Gastrocnemius medialis (tissue), 4 donors: Measurements from ENCODE around the gene TMEM252. TPM values are rescaled to one million over a fixed set of nuclear protein-coding genes. Genes with fewer than 3 reads are reported as not detected.

Source experiments
- ATAC-seq, 2 donors: fragments of 150-250 bp; one replicate each; pipeline ENCODE4 v1.9.1; 2016
- DNase-seq, 2 donors: peaks; one replicate each; pipeline ENCODE4 v3.0.0-alpha.2; 2019
- H3K27ac ChIP-seq, 4 donors: fragments of 200-600 bp; sonication (generic); 1 replicate in 1 of 4; 2 replicates in 3 of 4; pipeline ENCODE4 v1.5.1; 2016 to 2018; ENCODE audit warnings: mild to moderate bottlenecking in 2 of 4, moderate library complexity in 1 of 4
- H3K27me3 ChIP-seq, 3 donors: fragments of 200-600 bp; sonication (generic) in 2 of 3; 1 replicate in 1 of 3; 2 replicates in 2 of 3; pipeline versions ENCODE4 v1.5.1 to v1.6.0; 2016 to 2019; ENCODE audit warnings: mild to moderate bottlenecking in 1 of 3, moderate library complexity in 1 of 3
- H3K36me3 ChIP-seq, 2 donors: fragments of 200-600 bp; sonication (generic) in 1 of 2; one replicate each; pipeline ENCODE4 v1.5.1; 2017 to 2018
- H3K4me1 ChIP-seq, 2 donors: fragments of 200-600 bp; sonication (generic) in 1 of 2; one replicate each; pipeline ENCODE4 v1.5.1; 2016 to 2017; ENCODE audit warnings: mild to moderate bottlenecking in 2 of 2
- H3K4me3 ChIP-seq, 4 donors: fragments of 200-600 bp; sonication (generic) in 3 of 4; 1 replicate in 1 of 4; 2 replicates in 3 of 4; pipeline ENCODE4 v1.5.1; 2016 to 2019; ENCODE audit warnings: mild to moderate bottlenecking in 2 of 4
- H3K9me3 ChIP-seq, 3 donors: fragments of 200-600 bp; sonication (generic) in 2 of 3; 1 replicate in 1 of 3; 2 replicates in 2 of 3; pipeline ENCODE4 v1.5.1; 2016 to 2019
- POLR2A ChIP-seq, 2 donors: fragments of 450-650 bp; IDR thresholded peaks; one replicate each; pipeline ENCODE4 v1.6.1; 2017; ENCODE audit warnings: antibody characterized with exemption in 2 of 2, mild to moderate bottlenecking in 2 of 2, moderate library complexity in 2 of 2
- in situ Hi-C, 4 donors: fragments of 200-750 bp; cut with MboI; loops; one replicate each; pipeline versions ENCODE4 v1.15.0 to v1.8.0; 2017; ENCODE audit warnings: low sequenced_read_pairs in 4 of 4
- intact Hi-C: fragments of 100-400 bp; cut with DNase I; formaldehyde crosslinking; loops from one replicate; pipeline ENCODE4 v1.15.1; 2023; ENCODE audit warnings: low total_unique reads
- total RNA-seq, 4 donors: library from RNA; depleted of rRNA; stranded (reverse); fragments of >200 nt; gene quantifications; one replicate each; pipeline versions ENCODE4 v1.1.0 to v1.2.3, GENCODE V29; 2016
- TF ChIP-seq, protein P1 (sequence below), 5 experiments: fragments of 450-650 bp in 3 of 5; fragments of 200-600 bp in 2 of 5; sonication (generic) in 2 of 5; IDR thresholded peaks in 4 of 5; conservative IDR thresholded peaks in 1 of 5; 1 replicate in 4 of 5; 2 replicates in 1 of 5; pipeline ENCODE4 v1.5.1; 2016 to 2019; ENCODE audit warnings: antibody characterized with exemption in 5 of 5, mild to moderate bottlenecking in 3 of 5, moderate library complexity in 3 of 5

TMEM252 gene
- total RNA-seq, 4 donors from 2014 or later: not detected

DNA sequence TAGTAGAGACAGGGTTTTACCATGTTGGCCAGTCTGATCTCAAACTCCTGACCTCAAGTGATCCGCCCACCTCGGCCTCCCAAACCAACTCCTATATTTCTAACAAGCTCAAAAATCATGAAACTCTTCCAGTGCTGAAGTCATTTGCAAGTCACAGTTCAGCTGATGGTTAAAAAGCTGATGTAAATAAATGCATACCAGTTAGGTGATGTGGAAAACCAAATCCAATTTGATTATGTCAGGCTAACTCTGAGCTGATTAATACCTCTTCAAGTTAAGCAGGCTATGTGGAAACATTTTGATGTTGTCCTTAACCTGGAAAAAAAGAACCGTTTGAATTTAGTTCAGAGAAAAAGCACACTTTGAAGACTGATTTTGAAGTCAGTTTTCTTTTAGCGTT, 51.0 kb downstream of the TMEM252 start:
- no peak for DNase-seq
- H3K4me1 ChIP-seq: no peaks in the 10 kb centered on the region
- no peak overlapping the region for H3K27ac ChIP-seq
- in situ Hi-C loops (no loop called here), intact Hi-C loops (loop anchor here (10.0 kb wide), 1 partner anchor 45 kb away; no protein-coding TSS in a partner anchor)
- H3K9me3 ChIP-seq: peaks cover 0 to 6% (median 0%) of the 10 kb centered on the region in 3 donors
- no peaks in the 10 kb centered on the region for H3K27me3 ChIP-seq
- ATAC-seq: no peak
- TF ChIP-seq, protein P1, sequence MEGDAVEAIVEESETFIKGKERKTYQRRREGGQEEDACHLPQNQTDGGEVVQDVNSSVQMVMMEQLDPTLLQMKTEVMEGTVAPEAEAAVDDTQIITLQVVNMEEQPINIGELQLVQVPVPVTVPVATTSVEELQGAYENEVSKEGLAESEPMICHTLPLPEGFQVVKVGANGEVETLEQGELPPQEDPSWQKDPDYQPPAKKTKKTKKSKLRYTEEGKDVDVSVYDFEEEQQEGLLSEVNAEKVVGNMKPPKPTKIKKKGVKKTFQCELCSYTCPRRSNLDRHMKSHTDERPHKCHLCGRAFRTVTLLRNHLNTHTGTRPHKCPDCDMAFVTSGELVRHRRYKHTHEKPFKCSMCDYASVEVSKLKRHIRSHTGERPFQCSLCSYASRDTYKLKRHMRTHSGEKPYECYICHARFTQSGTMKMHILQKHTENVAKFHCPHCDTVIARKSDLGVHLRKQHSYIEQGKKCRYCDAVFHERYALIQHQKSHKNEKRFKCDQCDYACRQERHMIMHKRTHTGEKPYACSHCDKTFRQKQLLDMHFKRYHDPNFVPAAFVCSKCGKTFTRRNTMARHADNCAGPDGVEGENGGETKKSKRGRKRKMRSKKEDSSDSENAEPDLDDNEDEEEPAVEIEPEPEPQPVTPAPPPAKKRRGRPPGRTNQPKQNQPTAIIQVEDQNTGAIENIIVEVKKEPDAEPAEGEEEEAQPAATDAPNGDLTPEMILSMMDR (IDR thresholded peaks at IDR 0.05 in 4 of 5, conservative IDR thresholded peaks at IDR 0.05 in 1 of 5): no peak
- TF ChIP-seq POLR2A (IDR thresholded peaks at IDR 0.05): no peak
- H3K4me3 ChIP-seq: no peak overlapping the region
- peaks cover 0 to 23% of the 10 kb centered on the region in 2 donors for H3K36me3 ChIP-seq

DNA sequence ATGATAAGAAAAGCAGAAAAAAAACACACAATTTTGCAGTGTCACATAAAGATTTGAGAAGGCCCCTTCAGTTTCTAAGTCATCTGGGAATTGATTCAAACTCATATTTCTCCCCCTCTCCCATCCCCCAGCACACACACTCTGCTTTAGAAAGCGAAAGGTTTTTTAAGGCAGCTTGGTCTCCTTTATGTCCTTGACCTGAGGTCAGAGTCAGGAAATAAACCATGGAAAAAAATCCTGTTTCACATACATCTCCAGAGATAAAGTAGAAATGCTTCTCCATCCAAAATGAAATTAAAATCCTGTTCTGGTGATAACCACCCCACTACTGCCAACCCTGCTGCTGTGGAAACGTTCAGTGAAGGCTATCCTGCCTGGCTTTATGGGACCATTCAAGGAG, 52.6 kb downstream of the TMEM252 start:
- Histone ChIP-seq H3K36me3 (peaks cover 0 to 24% of the 10 kb centered on the region in 2 donors), H3K9me3 (peaks cover 0 to 6% (median 0%) of the 10 kb centered on the region in 3 donors), H3K4me3 (no peak overlapping the region), H3K4me1 (no peaks in the 10 kb centered on the region), H3K27ac (no peak overlapping the region), H3K27me3 (no peaks in the 10 kb centered on the region)
- no peak for DNase-seq
- no peak for ATAC-seq
- in situ Hi-C loops: no loop called here
- intact Hi-C loops: no loop called here
- no peak for TF ChIP-seq POLR2A (IDR thresholded peaks at IDR 0.05)
- TF ChIP-seq, protein P1 (IDR thresholded peaks at IDR 0.05 in 4 of 5, conservative IDR thresholded peaks at IDR 0.05 in 1 of 5): no peak

Other genes with a start within 250 kb of the TMEM252 start
- gene FOXD4L3, start 238.0 kb downstream of the TMEM252 start, total RNA-seq: not detected
- gene PGM5, start 184.3 kb downstream of the TMEM252 start, total RNA-seq: 10 to 100 TPM; 13.3 to 44.0 (median 29.9) TPM
- gene PIP5K1B, start 164.4 kb upstream of the TMEM252 start, total RNA-seq: 1 to 10 TPM; 1.2 to 2.6 (median 2.0) TPM